Measurements from ENCODE around the gene NCAM1.

NCAM1 gene

GRCh38 chr11:113256431-113257202 is 295.4 kb downstream of the NCAM1 start:
- TF ChIP-seq SUZ12 (IDR thresholded peaks at IDR 0.05) (no peak), PKNOX1 (IDR thresholded peaks at IDR 0.05) (no peak), ELF4 (IDR thresholded peaks at IDR 0.05) (no peak), CTBP1 (IDR thresholded peaks at IDR 0.05; ENCODE audit: borderline replicate concordance) (no peak), SP1 (IDR thresholded peaks at IDR 0.05) (no peak), NFRKB (IDR thresholded peaks at IDR 0.05) (no peak), FOXK2 (IDR thresholded peaks at IDR 0.05) (no peak), FOXM1 (IDR thresholded peaks at IDR 0.05; ENCODE audit: borderline replicate concordance) (no peak), TARDBP (IDR thresholded peaks at IDR 0.05) (no peak), ZNF384 (IDR thresholded peaks at IDR 0.05) (no peak), FOXA1 (IDR thresholded peaks at IDR 0.05) (no peak), BHLHE40 (IDR thresholded peaks at IDR 0.05; ENCODE audit: borderline replicate concordance) (no peak), LEF1 (IDR thresholded peaks at IDR 0.05; ENCODE audit: borderline replicate concordance) (no peak), L3MBTL2 (conservative IDR thresholded peaks at IDR 0.05) (no peak), HDGF (IDR thresholded peaks at IDR 0.05; ENCODE audit: borderline replicate concordance) (no peak)
- ChIA-PET CTCF (no interaction called here), POLR2A (no interaction called here)
- DNase-seq (ENCODE audit: extremely low spot score) = no peak

GRCh38 chr11:113260096-113260425 is 298.8 kb downstream of the NCAM1 start:
- CTCF ChIA-PET = no interaction called here
- POLR2A ChIA-PET = no interaction called here
- TF ChIP-seq HDGF (IDR thresholded peaks at IDR 0.05; ENCODE audit: borderline replicate concordance) = no peak
- TF ChIP-seq NFRKB (IDR thresholded peaks at IDR 0.05) = no peak
- no peak for TF ChIP-seq L3MBTL2 (conservative IDR thresholded peaks at IDR 0.05)
- TF ChIP-seq BHLHE40 (IDR thresholded peaks at IDR 0.05; ENCODE audit: borderline replicate concordance) = no peak
- no peak for TF ChIP-seq SUZ12 (IDR thresholded peaks at IDR 0.05)
- DNase-seq (ENCODE audit: extremely low spot score) = no peak

GRCh38 chr11:113260541-113260940 is 299.3 kb downstream of the NCAM1 start:
- DNase-seq (ENCODE audit: extremely low spot score) = no peak
- TF ChIP-seq TARDBP (IDR thresholded peaks at IDR 0.05) = no peak
- no peak for TF ChIP-seq CTBP1 (IDR thresholded peaks at IDR 0.05; ENCODE audit: borderline replicate concordance)
- no peak for TF ChIP-seq SUZ12 (IDR thresholded peaks at IDR 0.05)
- TF ChIP-seq PKNOX1 (IDR thresholded peaks at IDR 0.05) = no peak
- no peak for TF ChIP-seq L3MBTL2 (conservative IDR thresholded peaks at IDR 0.05)
- POLR2A ChIA-PET = no interaction called here
- CTCF ChIA-PET = no interaction called here

GRCh38 chr11:113261709-113262475 is 300.7 kb downstream of the NCAM1 start:
- POLR2A ChIA-PET = no interaction called here
- no peak for DNase-seq (ENCODE audit: extremely low spot score)
- TF ChIP-seq PKNOX1 (IDR thresholded peaks at IDR 0.05) (no peak), NFRKB (IDR thresholded peaks at IDR 0.05) (no peak), ELF4 (IDR thresholded peaks at IDR 0.05) (no peak), BHLHE40 (IDR thresholded peaks at IDR 0.05; ENCODE audit: borderline replicate concordance) (no peak), FOXK2 (IDR thresholded peaks at IDR 0.05) (no peak), SUZ12 (IDR thresholded peaks at IDR 0.05) (no peak), HDGF (IDR thresholded peaks at IDR 0.05; ENCODE audit: borderline replicate concordance) (no peak), LEF1 (IDR thresholded peaks at IDR 0.05; ENCODE audit: borderline replicate concordance) (no peak), TARDBP (IDR thresholded peaks at IDR 0.05) (no peak), SP1 (IDR thresholded peaks at IDR 0.05) (no peak), FOXA1 (IDR thresholded peaks at IDR 0.05) (no peak)
- CTCF ChIA-PET = no interaction called here

GRCh38 chr11:113262594-113262993 is 301.4 kb downstream of the NCAM1 start:
- POLR2A ChIA-PET = no interaction called here
- no peak for DNase-seq (ENCODE audit: extremely low spot score)
- CTCF ChIA-PET = no interaction called here
- TF ChIP-seq ZNF384 (IDR thresholded peaks at IDR 0.05) = no peak
- TF ChIP-seq FOXM1 (IDR thresholded peaks at IDR 0.05; ENCODE audit: borderline replicate concordance) = no peak
- TF ChIP-seq FOXK2 (IDR thresholded peaks at IDR 0.05) = no peak
- TF ChIP-seq NFRKB (IDR thresholded peaks at IDR 0.05) = no peak
- no peak for TF ChIP-seq L3MBTL2 (conservative IDR thresholded peaks at IDR 0.05)
- TF ChIP-seq HDGF (IDR thresholded peaks at IDR 0.05; ENCODE audit: borderline replicate concordance) = no peak
- TF ChIP-seq PKNOX1 (IDR thresholded peaks at IDR 0.05) = no peak
- TF ChIP-seq TARDBP (IDR thresholded peaks at IDR 0.05) = no peak
- no peak for TF ChIP-seq BHLHE40 (IDR thresholded peaks at IDR 0.05; ENCODE audit: borderline replicate concordance)
